Activated CD4-positive, alpha-beta T cell treated with anti-CD3 and anti-CD28 coated beads, Interleukin-10, Interleukin-2, amounts not matched to agents 100 ng/mL and 50 ng/mL, durations not matched to agents 16 hours and 8 hours (primary cell): ENCODE results near the gene LTF.
A peak's percentile ranks its signal among the peaks of the same experiment; 100 is the strongest.

Source experiments
- DNase-seq: peaks from one replicate; pipeline ENCODE4 v3.0.0-alpha.2; 2020

Gene LTF

GRCh38 chr3:46467562-46467961 lies 2.9 kb upstream of the LTF start:
- no peak for DNase-seq

DNA sequence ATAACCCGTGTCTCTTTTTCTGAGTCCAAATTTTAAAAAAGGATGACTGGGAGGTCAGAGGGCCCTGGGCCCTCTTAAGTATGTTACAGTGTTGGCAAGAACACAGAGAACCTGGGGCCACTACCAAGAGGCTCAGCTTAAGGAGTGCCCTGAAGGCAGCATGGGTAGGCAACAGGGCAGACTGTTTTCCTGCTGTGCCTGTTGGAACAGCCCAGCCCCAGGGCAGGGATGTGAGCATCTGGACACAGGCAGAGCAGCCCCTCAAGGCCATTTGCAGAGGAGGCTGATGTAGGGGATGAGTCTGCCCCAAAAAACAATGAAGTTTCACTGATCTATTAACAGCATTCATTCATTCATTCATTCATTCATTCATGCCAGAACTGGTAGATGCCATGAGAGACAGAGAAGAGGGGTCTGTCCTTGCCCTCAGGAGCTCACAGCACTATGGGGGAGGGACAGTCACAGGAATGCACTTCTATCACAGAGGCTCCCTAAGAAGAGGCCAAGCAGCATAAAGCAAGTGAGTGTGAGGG lies 2.2 kb upstream of the LTF start:
- no peak for DNase-seq

DNA sequence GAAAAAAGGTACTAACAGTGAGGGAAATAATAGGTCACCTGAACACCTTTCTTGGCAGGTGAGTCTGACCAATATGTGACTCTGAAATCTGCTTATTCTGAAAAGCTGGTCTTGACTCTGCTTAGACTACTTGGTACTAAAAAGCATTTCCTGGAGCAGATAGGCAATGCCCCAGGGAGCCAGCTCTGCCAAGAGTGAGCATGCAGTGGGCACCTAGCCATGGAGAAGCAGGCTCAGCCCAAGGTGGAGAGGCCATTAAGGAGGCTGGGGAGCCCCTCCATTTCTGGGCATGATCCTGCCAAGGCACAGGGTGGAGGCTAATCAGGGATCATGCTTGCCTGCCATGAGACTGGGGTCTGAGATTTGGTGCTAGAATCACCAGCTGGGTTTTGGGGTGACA lies 1.6 kb upstream of the LTF start:
- DNase-seq, result no peak

DNA sequence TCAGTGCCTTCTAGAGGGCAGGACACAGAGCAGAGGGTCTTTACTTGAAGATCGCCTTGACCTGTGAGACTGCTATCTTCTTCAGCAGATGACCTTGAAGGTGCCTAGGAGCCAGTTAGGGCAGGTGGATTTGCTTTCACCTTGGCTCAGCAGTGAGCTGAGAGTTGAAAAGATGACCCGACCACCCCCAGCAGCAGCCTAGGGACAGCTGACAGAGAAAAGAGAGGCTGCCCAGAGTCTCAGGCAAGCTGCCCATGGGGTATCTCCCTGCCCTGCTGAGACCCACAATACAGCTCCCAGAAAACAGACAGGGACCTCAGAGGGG lies 453 bp upstream of the LTF start:
- no peak for DNase-seq

GRCh38 chr3:46463868-46464241 lies 850 bp downstream of the LTF start:
- no peak for DNase-seq

- no peak for DNase-seq
These were observed 1.4 kb downstream of the LTF start for GRCh38 chr3:46463120-46463867.

DNA sequence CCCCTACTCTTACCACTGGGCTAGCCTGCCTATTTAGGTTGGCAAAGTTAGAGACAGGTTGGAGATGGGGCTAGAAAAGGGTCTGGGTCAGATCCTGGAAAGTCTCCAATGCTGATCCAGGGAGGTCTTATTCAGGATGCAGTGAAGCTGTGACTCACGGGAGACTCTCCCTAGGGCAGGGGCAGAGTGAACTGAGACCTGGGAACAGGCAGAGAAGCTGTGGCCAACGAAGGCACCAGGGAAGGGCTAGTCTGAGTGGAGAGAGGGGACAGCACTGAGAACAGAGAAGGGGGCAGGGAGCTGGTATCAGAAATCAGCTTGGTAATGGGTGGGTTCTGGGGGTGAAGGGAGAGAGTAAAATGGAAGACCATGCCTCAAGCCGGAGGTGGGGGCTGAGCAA lies 2.2 kb downstream of the LTF start:
- DNase-seq, result no peak

DNA sequence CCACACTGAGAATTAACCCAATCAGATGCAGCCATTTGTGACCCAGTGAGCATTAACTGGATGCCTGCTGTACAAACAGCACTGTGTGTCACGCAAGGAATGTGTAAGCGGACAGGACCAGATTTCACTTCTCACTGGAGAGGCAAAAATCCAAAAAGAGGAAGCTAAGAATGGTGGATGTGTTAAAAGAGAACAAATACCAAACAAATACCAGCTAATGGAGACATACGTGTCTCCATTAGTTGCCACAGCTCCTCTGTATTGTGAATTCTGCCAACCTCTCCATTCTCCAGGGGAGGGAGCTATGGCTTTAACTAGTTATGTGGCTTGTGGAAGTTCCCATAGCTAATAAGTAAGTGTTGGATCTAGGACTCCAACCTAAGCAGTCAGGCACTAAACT lies 2.6 kb downstream of the LTF start:
- DNase-seq, result no peak

- DNase-seq, result no peak
These were observed 4.7 kb downstream of the LTF start for GRCh38 chr3:46460051-46460450.

GRCh38 chr3:46456118-46456517 lies 8.6 kb downstream of the LTF start:
- no peak for DNase-seq

DNA sequence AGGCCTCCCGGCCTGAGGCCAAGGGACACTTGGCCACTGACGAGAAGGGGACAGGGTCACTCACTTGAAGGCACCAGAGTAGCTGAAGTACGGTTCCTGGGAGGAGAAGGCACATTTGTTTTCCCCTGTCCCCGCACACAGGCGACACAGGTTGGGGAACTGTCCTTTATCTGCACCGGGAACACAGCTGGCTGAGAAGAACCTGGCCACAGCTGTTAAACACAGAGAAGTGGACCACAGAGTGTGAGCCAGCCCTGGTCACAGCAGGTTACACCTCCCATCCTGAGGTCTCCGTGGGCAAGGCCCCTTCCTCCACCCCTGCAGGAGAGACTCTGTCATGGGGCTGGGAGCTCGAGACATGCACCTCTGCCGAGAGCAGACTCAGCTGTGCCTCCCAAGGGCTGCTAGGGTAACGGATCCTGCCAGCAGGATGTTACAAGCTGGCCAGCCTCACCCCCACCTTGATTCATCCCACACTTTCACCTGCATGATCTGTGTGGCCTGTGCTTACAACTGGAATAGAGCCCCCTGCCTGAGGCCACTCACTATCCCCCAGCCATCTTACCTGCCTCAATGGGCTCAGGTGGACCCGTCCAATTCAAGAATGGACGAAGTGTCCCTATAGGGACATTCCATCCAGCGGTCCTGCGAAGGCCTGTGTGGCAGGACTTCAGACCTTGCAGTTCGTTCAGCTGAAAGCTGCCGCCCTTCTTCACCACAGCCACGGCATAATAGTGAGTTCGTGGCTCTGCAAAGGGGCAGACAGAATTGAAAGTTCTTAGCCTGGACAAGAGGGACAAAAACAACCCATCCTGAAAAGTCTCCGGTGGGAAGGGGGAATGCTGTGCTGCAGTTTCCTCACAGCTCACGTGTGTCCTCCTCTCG lies 9.2 kb downstream of the LTF start:
- no peak for DNase-seq

DNA sequence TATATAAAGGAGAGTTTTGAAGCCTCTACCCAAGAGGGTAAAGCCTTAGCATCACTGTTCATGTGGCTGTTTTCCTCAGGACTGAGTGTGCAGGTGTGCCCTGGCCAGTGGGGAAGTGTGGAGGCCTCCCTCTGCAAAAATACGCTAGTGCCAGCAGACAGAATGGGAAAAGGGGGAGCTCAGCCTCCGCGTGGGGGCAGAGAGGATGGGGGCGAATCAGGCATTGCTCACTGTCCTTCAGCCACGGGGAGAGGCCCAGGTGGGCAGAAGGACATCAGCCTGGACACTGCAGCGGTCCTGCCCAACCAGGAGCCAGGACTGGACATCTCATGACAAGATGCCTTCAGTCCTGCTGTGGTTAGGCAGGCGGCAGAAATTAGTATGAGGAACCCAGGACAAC lies 10.1 kb downstream of the LTF start:
- no peak for DNase-seq

GRCh38 chr3:46454209-46454595 lies 10.5 kb downstream of the LTF start:
- DNase-seq, result no peak

- DNase-seq, result no peak
These were observed 11.0 kb downstream of the LTF start for GRCh38 chr3:46453526-46454208.

GRCh38 chr3:46449755-46450552 lies 14.8 kb downstream of the LTF start:
- no peak for DNase-seq

DNA sequence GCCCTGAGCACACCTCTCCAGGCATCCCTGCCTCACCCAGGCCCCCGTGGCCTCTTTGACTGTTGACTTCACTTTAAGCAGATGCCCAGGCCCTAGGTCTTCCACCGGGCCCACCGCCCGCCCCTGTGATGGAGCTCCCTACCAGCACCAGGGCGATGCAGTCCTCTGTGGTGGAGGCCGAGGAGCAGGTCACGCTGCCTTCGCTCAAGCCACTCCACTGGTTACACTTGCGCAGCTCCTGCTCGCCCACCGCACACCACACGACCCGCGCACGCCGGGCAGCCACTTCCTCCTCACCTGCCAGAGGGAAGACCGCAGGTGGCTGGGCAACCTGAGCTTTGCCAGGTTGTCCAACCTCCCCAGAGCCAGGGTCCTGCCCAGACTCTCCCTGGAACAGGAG lies 16.0 kb downstream of the LTF start:
- DNase-seq, result no peak

DNA sequence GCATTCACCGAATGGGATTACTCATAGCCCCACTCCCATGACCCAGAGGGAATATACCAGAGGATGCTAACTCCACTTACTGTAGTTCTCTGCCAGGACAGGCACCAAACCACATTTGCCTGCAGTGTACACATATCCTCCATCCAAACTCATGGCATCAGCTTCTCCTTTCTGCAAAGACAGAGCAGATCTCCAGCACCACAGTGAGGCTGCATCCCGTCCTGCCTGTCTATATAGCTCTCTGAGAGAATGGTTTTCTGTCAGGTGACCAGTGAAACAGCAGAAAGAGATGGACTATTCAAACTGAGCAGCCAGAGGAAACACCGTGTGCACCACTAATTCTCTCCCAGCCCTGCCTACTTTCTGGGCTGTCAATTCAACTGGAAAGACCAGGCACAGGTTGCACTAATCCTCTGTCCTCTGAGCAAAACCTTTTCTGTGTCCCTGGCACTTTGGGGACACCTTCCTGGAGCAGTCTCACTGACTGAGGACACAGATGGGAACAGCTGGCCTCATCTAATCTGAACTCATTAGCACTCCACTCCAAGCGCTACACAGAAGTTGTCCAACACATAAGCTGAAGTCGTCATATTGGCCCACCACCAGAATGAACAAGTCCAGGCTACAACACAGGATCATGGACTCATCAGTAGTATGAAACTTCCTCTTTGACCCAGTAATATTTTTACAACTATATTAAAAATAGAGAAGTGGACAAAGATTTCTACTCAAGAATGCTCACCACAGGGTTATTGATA lies 17.3 kb downstream of the LTF start:
- DNase-seq, result no peak

DNA sequence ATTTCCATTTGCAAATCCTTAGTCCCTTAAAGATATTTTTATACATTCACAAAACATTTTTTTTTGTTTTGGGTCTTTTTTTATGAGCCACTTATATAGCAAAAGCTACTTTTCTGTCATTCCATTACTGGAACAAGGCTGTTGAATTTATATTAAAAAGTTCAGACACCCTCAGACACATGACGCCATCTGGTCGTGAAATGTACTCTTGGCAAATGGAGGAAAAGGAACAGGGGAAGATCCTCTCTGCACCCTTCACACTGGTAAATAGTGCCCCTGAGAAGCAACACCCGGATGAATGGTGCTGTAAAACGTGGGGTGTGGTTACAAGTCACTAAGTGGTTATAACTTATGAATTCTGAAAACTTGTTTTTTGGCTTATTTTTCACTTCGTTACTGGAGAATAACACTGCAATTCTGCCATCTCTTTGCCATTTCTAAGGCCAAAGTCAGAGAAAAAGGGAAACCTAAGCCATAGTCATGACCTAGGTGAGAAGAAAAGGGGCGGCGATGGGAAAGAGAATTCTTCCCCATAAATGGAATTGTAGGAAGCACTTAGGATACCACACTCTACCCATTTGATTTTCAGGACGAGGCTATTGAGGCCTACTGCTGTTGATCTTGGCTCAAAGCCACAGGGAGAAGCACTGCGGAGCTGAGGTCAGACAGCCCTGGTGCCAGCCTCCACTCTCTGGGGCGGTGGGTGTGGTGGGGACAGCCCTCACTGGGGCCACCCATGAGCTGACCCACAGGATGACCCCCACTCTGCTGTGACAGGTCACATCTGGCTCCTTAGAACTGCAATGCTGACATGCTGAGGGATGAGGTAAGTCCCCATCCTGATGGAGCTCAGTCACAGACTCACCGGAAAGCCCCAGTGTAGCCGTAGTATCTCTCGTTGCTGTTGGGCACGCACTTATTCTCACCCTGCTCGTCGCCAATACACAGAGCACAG lies 21.9 kb downstream of the LTF start:
- no peak for DNase-seq

- DNase-seq, result peak; percentile 54
These were observed 24.0 kb downstream of the LTF start for GRCh38 chr3:46440531-46441294.

DNA sequence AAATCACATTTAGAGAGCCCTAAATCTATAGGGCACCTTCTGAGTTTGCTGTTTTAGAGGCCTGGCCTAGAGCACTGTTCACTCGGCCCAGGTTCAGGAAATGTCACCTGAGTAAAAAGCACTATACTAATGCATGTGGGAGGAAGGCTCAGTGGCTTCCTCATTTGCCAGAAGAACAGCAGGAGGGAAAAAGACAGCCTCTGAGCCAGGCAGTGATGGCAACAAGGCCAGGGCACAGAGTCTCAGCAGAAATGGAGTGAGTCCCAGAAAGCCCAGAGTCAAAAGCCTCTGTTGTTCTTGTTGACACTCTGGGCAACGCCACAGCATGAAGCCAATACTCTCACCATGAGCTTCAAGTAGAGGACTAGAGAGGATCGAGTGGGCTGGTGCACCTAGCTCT lies 25.9 kb downstream of the LTF start:
- DNase-seq, result no peak
